ENCODE results near the gene GGT5.
"Not testable (repeated sequence)": the region's sequence is repeated elsewhere in the genome, so short reads cannot be mapped to it uniquely, and the experiment has no call there.

GGT5 gene

GRCh38 chr22:24205438-24206195 is 39.3 kb downstream of the GGT5 start:
- H3K4me3 ChIP-seq (ENCODE audit: low read depth, low read length): no peak overlapping the region

- H3K4me3 ChIP-seq (ENCODE audit: low read depth, low read length): not testable (repeated sequence)
Measured at GRCh38 chr22:24203856-24204255, 41.0 kb downstream of the GGT5 start.

GRCh38 chr22:24201681-24202614 is 42.9 kb downstream of the GGT5 start:
- H3K4me3 ChIP-seq (ENCODE audit: low read depth, low read length): no peak overlapping the region

- no peak overlapping the region for H3K4me3 ChIP-seq (ENCODE audit: low read depth, low read length)
Measured at GRCh38 chr22:24200619-24201212, 44.2 kb downstream of the GGT5 start.

- H3K4me3 ChIP-seq (ENCODE audit: low read depth, low read length): no peak overlapping the region
Measured at GRCh38 chr22:24198682-24199052, 46.2 kb downstream of the GGT5 start.

GRCh38 chr22:24191893-24192292 is 53.0 kb downstream of the GGT5 start:
- H3K4me3 ChIP-seq (ENCODE audit: low read depth, low read length): no peak overlapping the region

GRCh38 chr22:24191381-24191841 is 53.5 kb downstream of the GGT5 start:
- H3K4me3 ChIP-seq (ENCODE audit: low read depth, low read length): no peak overlapping the region

- H3K4me3 ChIP-seq (ENCODE audit: low read depth, low read length): no peak overlapping the region
Measured at GRCh38 chr22:24190596-24191208, 54.2 kb downstream of the GGT5 start.

GRCh38 chr22:24190159-24190540 is 54.7 kb downstream of the GGT5 start:
- H3K4me3 ChIP-seq (ENCODE audit: low read depth, low read length): no peak overlapping the region

- H3K4me3 ChIP-seq (ENCODE audit: low read depth, low read length): no peak overlapping the region
Measured at GRCh38 chr22:24189249-24190158, 55.4 kb downstream of the GGT5 start.

GRCh38 chr22:24188705-24189248 is 56.1 kb downstream of the GGT5 start:
- H3K4me3 ChIP-seq (ENCODE audit: low read depth, low read length): no peak overlapping the region

GRCh38 chr22:24187731-24188644 is 56.9 kb downstream of the GGT5 start:
- H3K4me3 ChIP-seq (ENCODE audit: low read depth, low read length): no peak overlapping the region

- H3K4me3 ChIP-seq (ENCODE audit: low read depth, low read length): no peak overlapping the region
Measured at GRCh38 chr22:24186892-24187670, 57.8 kb downstream of the GGT5 start.

GRCh38 chr22:24186352-24186740 is 58.5 kb downstream of the GGT5 start:
- H3K4me3 ChIP-seq (ENCODE audit: low read depth, low read length): no peak overlapping the region

GRCh38 chr22:24185501-24186351 is 59.2 kb downstream of the GGT5 start:
- no peak overlapping the region for H3K4me3 ChIP-seq (ENCODE audit: low read depth, low read length)

GRCh38 chr22:24185001-24185500 is 59.8 kb downstream of the GGT5 start:
- H3K4me3 ChIP-seq (ENCODE audit: low read depth, low read length): no peak overlapping the region

Measured in iPS-11a (cell line).